GM19240 (cell line): ENCODE data around the gene MACO1.
"Not testable (repeated sequence)": the region's sequence is repeated elsewhere in the genome, so short reads cannot be mapped to it uniquely, and the experiment has no call there.

ENCODE experiments used
- DNase-seq: peaks from one replicate; pipeline ENCODE4 v3.0.0; 2011; ENCODE audit warnings: low spot score; ENCODE audit not compliant: insufficient read length

The MACO1 gene

GRCh38 chr1:25430073-25430966 is at the start of gene MACO1:
MACO1 (plus strand) TSS chr1:25430897; CDS start chr1:25431099, 202 bp downstream.
- DNase-seq = peak; percentile 87

- not testable (repeated sequence) for DNase-seq
These were observed 48.2 kb upstream of the MACO1 start for GRCh38 chr1:25382543-25382942.

GRCh38 chr1:25383090-25383489 is 47.6 kb upstream of the MACO1 start:
- DNase-seq = not testable (repeated sequence)

GRCh38 chr1:25383875-25384274 is 46.8 kb upstream of the MACO1 start:
- not testable (repeated sequence) for DNase-seq

GRCh38 chr1:25387096-25387495 is 43.6 kb upstream of the MACO1 start:
- DNase-seq = not testable (repeated sequence)

GRCh38 chr1:25388691-25389090 is 42.0 kb upstream of the MACO1 start:
- not testable (repeated sequence) for DNase-seq

GRCh38 chr1:25389721-25390120 is 41.0 kb upstream of the MACO1 start:
- DNase-seq = not testable (repeated sequence)

- no peak for DNase-seq
These were observed 37.9 kb upstream of the MACO1 start for GRCh38 chr1:25392841-25393240.

- DNase-seq = not testable (repeated sequence)
These were observed 33.1 kb upstream of the MACO1 start for GRCh38 chr1:25397549-25397948.

- DNase-seq = not testable (repeated sequence)
These were observed 32.6 kb upstream of the MACO1 start for GRCh38 chr1:25398079-25398478.

GRCh38 chr1:25402947-25403803 is 27.5 kb upstream of the MACO1 start:
- DNase-seq = not testable (repeated sequence)

GRCh38 chr1:25405731-25406305 is 24.9 kb upstream of the MACO1 start:
- not testable (repeated sequence) for DNase-seq

GRCh38 chr1:25409641-25410427 is 20.9 kb upstream of the MACO1 start:
- DNase-seq = not testable (repeated sequence)

- not testable (repeated sequence) for DNase-seq
These were observed 17.6 kb upstream of the MACO1 start for GRCh38 chr1:25412872-25413623.

- DNase-seq = not testable (repeated sequence)
These were observed 16.5 kb upstream of the MACO1 start for GRCh38 chr1:25414157-25414556.

- not testable (repeated sequence) for DNase-seq
These were observed 16.1 kb upstream of the MACO1 start for GRCh38 chr1:25414578-25414977.

GRCh38 chr1:25417280-25417679 is 13.4 kb upstream of the MACO1 start:
- DNase-seq = not testable (repeated sequence)

GRCh38 chr1:25419339-25419738 is 11.4 kb upstream of the MACO1 start:
- DNase-seq = not testable (repeated sequence)

- not testable (repeated sequence) for DNase-seq
These were observed 10.0 kb upstream of the MACO1 start, which contains the start of gene RHCE for GRCh38 chr1:25420715-25421114. RHCE (minus strand) TSS chr1:25420825; CDS start chr1:25420786, 39 bp downstream.

- DNase-seq = not testable (repeated sequence)
These were observed 7.5 kb upstream of the MACO1 start for GRCh38 chr1:25423206-25423605.
